ENCODE data around the gene ABHD1. TPM values are rescaled to one million over a fixed set of nuclear protein-coding genes. Genes with fewer than 3 reads are reported as not detected.

Gene ABHD1
- total and polyA plus RNA-seq, 4 donors, result 0.77 to 2.9 (median 1.6) TPM

GRCh38 chr2:27147935-27148334, 24.3 kb downstream of the ABHD1 start:
- no peaks in the 10 kb centered on the region for H3K9me3 ChIP-seq (ENCODE audit: control insufficient read depth, insufficient read depth, low read length)
- no peaks in the 10 kb centered on the region for H3K4me1 ChIP-seq (ENCODE audit: control insufficient read depth, insufficient read depth, low read length)
- WGBS (ENCODE audit: insufficient coverage), result 95% methylated on average over 8 of the region's 8 CpGs
- no peak for DNase-seq (ENCODE audit: low read depth in 4 of 6, low spot score in 6 of 6)
- no peak overlapping the region for H3K4me3 ChIP-seq (ENCODE audit: low read depth, low read length)
- no peak overlapping the region for H3K27ac ChIP-seq (ENCODE audit: low read depth, low read length)
- no peaks in the 10 kb centered on the region for H3K36me3 ChIP-seq (ENCODE audit: control insufficient read depth, insufficient read depth, low read length)
- no peaks in the 10 kb centered on the region for H3K27me3 ChIP-seq (ENCODE audit: control insufficient read depth, insufficient read depth, low read length)

GRCh38 chr2:27148801-27149439, 25.3 kb downstream of the ABHD1 start, which contains the start of gene TCF23:
TSS of gene TCF23 (plus strand) at chr2:27149004. CDS start at chr2:27149134, 130 bp downstream.
- H3K27me3 ChIP-seq (ENCODE audit: control insufficient read depth, insufficient read depth, low read length), result no peaks in the 10 kb centered on the region
- DNase-seq (ENCODE audit: low read depth in 4 of 6, low spot score in 6 of 6), result no peak
- no peaks in the 10 kb centered on the region for H3K9me3 ChIP-seq (ENCODE audit: control insufficient read depth, insufficient read depth, low read length)
- no peak within 1 kb of the TSS for H3K4me3 ChIP-seq (ENCODE audit: low read depth, low read length)
- no peaks in the 10 kb centered on the region for H3K4me1 ChIP-seq (ENCODE audit: control insufficient read depth, insufficient read depth, low read length)
- no peaks in the 10 kb centered on the region for H3K36me3 ChIP-seq (ENCODE audit: control insufficient read depth, insufficient read depth, low read length)
- no peak within 1 kb of the TSS for H3K27ac ChIP-seq (ENCODE audit: low read depth, low read length)
- 72% methylated on average over 9 of the region's 12 CpGs for WGBS (ENCODE audit: insufficient coverage)

- no peaks in the 10 kb centered on the region for H3K4me1 ChIP-seq (ENCODE audit: control insufficient read depth, insufficient read depth, low read length)
- no peaks in the 10 kb centered on the region for H3K27me3 ChIP-seq (ENCODE audit: control insufficient read depth, insufficient read depth, low read length)
- no peak for DNase-seq (ENCODE audit: low read depth in 4 of 6, low spot score in 6 of 6)
- H3K9me3 ChIP-seq (ENCODE audit: control insufficient read depth, insufficient read depth, low read length), result no peaks in the 10 kb centered on the region
- 87% methylated on average over 29 of the region's 29 CpGs for WGBS (ENCODE audit: insufficient coverage)
- no peak overlapping the region for H3K27ac ChIP-seq (ENCODE audit: low read depth, low read length)
- H3K4me3 ChIP-seq (ENCODE audit: low read depth, low read length), result no peak overlapping the region
- H3K36me3 ChIP-seq (ENCODE audit: control insufficient read depth, insufficient read depth, low read length), result no peaks in the 10 kb centered on the region
Measured at GRCh38 chr2:27149570-27150405, 26.2 kb downstream of the ABHD1 start.

GRCh38 chr2:27150639-27151230, 27.1 kb downstream of the ABHD1 start:
- DNase-seq (ENCODE audit: low read depth in 4 of 6, low spot score in 6 of 6), result no peak
- H3K4me1 ChIP-seq (ENCODE audit: control insufficient read depth, insufficient read depth, low read length), result no peaks in the 10 kb centered on the region
- H3K27me3 ChIP-seq (ENCODE audit: control insufficient read depth, insufficient read depth, low read length), result no peaks in the 10 kb centered on the region
- H3K36me3 ChIP-seq (ENCODE audit: control insufficient read depth, insufficient read depth, low read length), result no peaks in the 10 kb centered on the region
- no peaks in the 10 kb centered on the region for H3K9me3 ChIP-seq (ENCODE audit: control insufficient read depth, insufficient read depth, low read length)
- H3K4me3 ChIP-seq (ENCODE audit: low read depth, low read length), result no peak overlapping the region
- H3K27ac ChIP-seq (ENCODE audit: low read depth, low read length), result no peak overlapping the region
- WGBS (ENCODE audit: insufficient coverage), result 86% methylated on average over 4 of the region's 8 CpGs

- Histone ChIP-seq H3K9me3 (ENCODE audit: control insufficient read depth, insufficient read depth, low read length) (no peaks in the 10 kb centered on the region), H3K27ac (ENCODE audit: low read depth, low read length) (no peak overlapping the region), H3K4me1 (ENCODE audit: control insufficient read depth, insufficient read depth, low read length) (no peaks in the 10 kb centered on the region), H3K36me3 (ENCODE audit: control insufficient read depth, insufficient read depth, low read length) (no peaks in the 10 kb centered on the region), H3K27me3 (ENCODE audit: control insufficient read depth, insufficient read depth, low read length) (no peaks in the 10 kb centered on the region), H3K4me3 (ENCODE audit: low read depth, low read length) (no peak overlapping the region)
- 84% methylated on average over 6 of the region's 8 CpGs for WGBS (ENCODE audit: insufficient coverage)
- no peak for DNase-seq (ENCODE audit: low read depth in 4 of 6, low spot score in 6 of 6)
Measured at GRCh38 chr2:27152102-27152795, 28.6 kb downstream of the ABHD1 start.

- Histone ChIP-seq H3K4me1 (ENCODE audit: control insufficient read depth, insufficient read depth, low read length) (no peaks in the 10 kb centered on the region), H3K36me3 (ENCODE audit: control insufficient read depth, insufficient read depth, low read length) (no peaks in the 10 kb centered on the region), H3K27ac (ENCODE audit: low read depth, low read length) (no peak overlapping the region), H3K4me3 (ENCODE audit: low read depth, low read length) (no peak overlapping the region), H3K27me3 (ENCODE audit: control insufficient read depth, insufficient read depth, low read length) (no peaks in the 10 kb centered on the region), H3K9me3 (ENCODE audit: control insufficient read depth, insufficient read depth, low read length) (no peaks in the 10 kb centered on the region)
- no peak for DNase-seq (ENCODE audit: low read depth in 4 of 6, low spot score in 6 of 6)
- WGBS (ENCODE audit: insufficient coverage), result 81% methylated on average over 2 of the region's 2 CpGs
Measured at GRCh38 chr2:27152796-27153464, 29.3 kb downstream of the ABHD1 start.

GRCh38 chr2:27154488-27154887, 30.9 kb downstream of the ABHD1 start:
- 60% methylated on average over 6 of the region's 6 CpGs for WGBS (ENCODE audit: insufficient coverage)
- Histone ChIP-seq H3K4me3 (ENCODE audit: low read depth, low read length) (no peak overlapping the region), H3K36me3 (ENCODE audit: control insufficient read depth, insufficient read depth, low read length) (no peaks in the 10 kb centered on the region), H3K9me3 (ENCODE audit: control insufficient read depth, insufficient read depth, low read length) (no peaks in the 10 kb centered on the region), H3K4me1 (ENCODE audit: control insufficient read depth, insufficient read depth, low read length) (no peaks in the 10 kb centered on the region), H3K27ac (ENCODE audit: low read depth, low read length) (no peak overlapping the region), H3K27me3 (ENCODE audit: control insufficient read depth, insufficient read depth, low read length) (no peaks in the 10 kb centered on the region)
- DNase-seq (ENCODE audit: low read depth in 4 of 6, low spot score in 6 of 6), result no peak

- H3K4me3 ChIP-seq (ENCODE audit: low read depth, low read length), result no peak overlapping the region
- DNase-seq (ENCODE audit: low read depth in 4 of 6, low spot score in 6 of 6), result no peak
- no peaks in the 10 kb centered on the region for H3K36me3 ChIP-seq (ENCODE audit: control insufficient read depth, insufficient read depth, low read length)
- H3K27ac ChIP-seq (ENCODE audit: low read depth, low read length), result no peak overlapping the region
- 86% methylated on average over 5 of the region's 9 CpGs for WGBS (ENCODE audit: insufficient coverage)
- H3K9me3 ChIP-seq (ENCODE audit: control insufficient read depth, insufficient read depth, low read length), result no peaks in the 10 kb centered on the region
- no peaks in the 10 kb centered on the region for H3K27me3 ChIP-seq (ENCODE audit: control insufficient read depth, insufficient read depth, low read length)
- no peaks in the 10 kb centered on the region for H3K4me1 ChIP-seq (ENCODE audit: control insufficient read depth, insufficient read depth, low read length)
Measured at GRCh38 chr2:27155069-27155520, 31.5 kb downstream of the ABHD1 start.

GRCh38 chr2:27158468-27158867, 34.9 kb downstream of the ABHD1 start:
- no peaks in the 10 kb centered on the region for H3K4me1 ChIP-seq (ENCODE audit: control insufficient read depth, insufficient read depth, low read length)
- H3K4me3 ChIP-seq (ENCODE audit: low read depth, low read length), result no peak overlapping the region
- H3K27me3 ChIP-seq (ENCODE audit: control insufficient read depth, insufficient read depth, low read length), result no peaks in the 10 kb centered on the region
- DNase-seq (ENCODE audit: low read depth in 4 of 6, low spot score in 6 of 6), result no peak
- H3K36me3 ChIP-seq (ENCODE audit: control insufficient read depth, insufficient read depth, low read length), result no peaks in the 10 kb centered on the region
- H3K9me3 ChIP-seq (ENCODE audit: control insufficient read depth, insufficient read depth, low read length), result no peaks in the 10 kb centered on the region
- 75% methylated on average over 6 of the region's 6 CpGs for WGBS (ENCODE audit: insufficient coverage)
- H3K27ac ChIP-seq (ENCODE audit: low read depth, low read length), result no peak overlapping the region

All from spinal cord (tissue), 10 donors.